Heart right ventricle (tissue), 16 donors: ENCODE results near the gene LRP2. TPM values are rescaled to one million over a fixed set of nuclear protein-coding genes. Genes with fewer than 3 reads are reported as not detected.

Experiments
- ATAC-seq, 8 donors: fragments of 200-7000 bp; cut with Tn5 transposase; one replicate each; pipeline ENCODE4 v1.9.1; 2020; ENCODE audit warnings: mild to moderate bottlenecking in 8 of 8, moderate library complexity in 8 of 8, moderate number of reproducible peaks in 1 of 8
- DNase-seq, 2 donors: peaks; one replicate each; pipeline ENCODE4 v3.0.0-alpha.2; 2020
- H3K27ac ChIP-seq, 10 donors: fragments of 200-600 bp; sonication (generic) in 2 of 10; one replicate each; pipeline versions ENCODE4 v1.5.0 to v1.8.0; 2020 to 2022; ENCODE audit warnings: mild to moderate bottlenecking in 3 of 10
- H3K27me3 ChIP-seq, 7 donors: fragments of 200-600 bp; one replicate each; pipeline ENCODE4 v1.8.0; 2021 to 2022; ENCODE audit warnings: mild to moderate bottlenecking in 2 of 7
- H3K36me3 ChIP-seq, 9 donors: fragments of 200-600 bp; sonication (generic) in 1 of 9; one replicate each; pipeline versions ENCODE4 v1.5.0 to v1.8.0; 2020 to 2022; ENCODE audit warnings: mild to moderate bottlenecking in 2 of 9
- H3K4me1 ChIP-seq, 9 donors: fragments of 200-600 bp; sonication (generic) in 1 of 9; one replicate each; pipeline versions ENCODE4 v1.5.0 to v1.8.0; 2020 to 2022; ENCODE audit warnings: mild to moderate bottlenecking in 4 of 9
- H3K4me3 ChIP-seq, 10 donors: fragments of 200-600 bp; sonication (generic) in 2 of 10; one replicate each; pipeline versions ENCODE4 v1.5.0 to v1.8.0; 2020 to 2022; ENCODE audit warnings: mild to moderate bottlenecking in 7 of 10, moderate library complexity in 2 of 10
- H3K9me3 ChIP-seq, 11 donors: fragments of 200-600 bp in 10 of 11; sonication (generic) in 2 of 11; one replicate each; pipeline versions ENCODE4 v1.5.0 to v1.8.0; 2013 to 2022; ENCODE audit warnings: mild to moderate bottlenecking in 2 of 11, control low read depth in 1 of 11, moderate library complexity in 1 of 11
- CTCF ChIP-seq, 9 donors: fragments of 200-600 bp; sonication (generic) in 2 of 9; IDR thresholded peaks; one replicate each; pipeline versions ENCODE4 v1.5.0 to v1.8.0; 2021 to 2022; ENCODE audit warnings: antibody characterized with exemption in 9 of 9, mild to moderate bottlenecking in 5 of 9, moderate library complexity in 1 of 9
- WGBS, 2 donors: extraction: QIAGEN DNeasy Blood & Tissue Kit; methylation state at CpG; one replicate each; pipeline ENCODE4 v1.1.7; 2013; ENCODE audit warnings: inconsistent platforms in 1 of 2; 5-methylcytosine and 5-hydroxymethylcytosine counted together
- intact Hi-C, 10 donors: fragments of 100-400 bp; cut with DNase I; formaldehyde crosslinking; loops; one replicate each; pipeline versions ENCODE4 v1.11.1 to v1.14.2; 2022
- polyA plus RNA-seq, 2 donors: library from polyadenylated mRNA; stranded (reverse); fragments of 200-250 nt; gene quantifications; one replicate each; pipeline ENCODE4 v1.2.3, GENCODE V29; 2013
- total RNA-seq, 10 donors: library from RNA; stranded (reverse); fragmentation: NEBNext Ultra II Directional in 3 of 10; extraction: Animal tissue kit (Norgen Biotek cat#: 25700) in 3 of 10; gene quantifications; one replicate each; pipeline versions ENCODE4 v1.2.1 to v1.2.4, GENCODE V29; 2021 to 2023
- donor health status: Arrhythmogenic right ventricular cardiomyopathy.
- donor health status: ischemic (EF 13 %, LVEDD 7.1; RV severe dilation, severe dysfunction).
- donor health status: healthy with polysubstance abuse.
- donor health status: DM: no; HTN: yes; CAD: no.
- donor health status: DM: no; HTN: no; CAD: no.
- donor health status: ischemic (EF 25% LVEDD 6.9; RV normal size, moderate dysfunction).
- donor health status: ischemic (EF 25% LVEDD 5.7; RV mildly dilated, moderate dysfunction).
- donor health status: healthy.
- donor health status: DM: yes; HTN: yes; CAD: no.
- donor health status: Ischemic cardiomyopathy.
- donor health status: ischemic (EF 35%, LVEDD 5.7; RV mildly dilated, moderate dysfunction).
- donor health status: nonischemic (EF 11% LVEDD 7.7; RV severe dilation, severe dysfunction).
- donor health status: DM: yes; HTN: yes; CAD: no.
- donor health status: PGD.
- donor health status: ischemic (EF 29% LVEDD 5.4; RV normal size, mild dysfunction).
- donor health status: nonischemic (EF 23%, LVEDD 6.1; RV moderate dilation, normal function).

The LRP2 gene
- total and polyA plus RNA-seq, 12 donors, result 0.06 to 1.3 (median 0.27) TPM; not detected in 8

- intact Hi-C loops, result no loop called here
- no peak for TF ChIP-seq CTCF (IDR thresholded peaks at IDR 0.05)
- no peaks in the 10 kb centered on the region for H3K4me1 ChIP-seq
Observed at GRCh38 chr2:169260846-169261642, 101.3 kb downstream of the LRP2 start.

DNA sequence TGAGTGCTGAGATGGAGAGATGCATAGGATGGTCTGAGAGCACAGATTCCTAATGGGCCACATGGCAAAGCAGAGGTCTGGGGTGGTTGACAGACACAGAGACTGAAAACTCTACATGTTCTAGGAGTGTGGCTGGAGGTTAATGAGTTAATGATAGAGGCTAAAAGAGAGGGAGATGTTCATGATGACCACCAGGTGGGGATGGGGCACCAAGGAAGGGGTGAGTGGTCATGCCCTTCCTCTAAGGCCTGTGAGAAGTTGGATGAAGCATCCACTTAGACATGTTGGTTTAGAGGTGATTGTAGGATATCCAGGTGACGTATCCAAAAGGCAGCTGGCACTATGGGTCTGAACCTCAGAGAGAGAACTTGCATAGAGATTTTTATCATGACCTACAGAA lies 102.1 kb downstream of the LRP2 start:
- peaks cover 0 to 15% (median 0%) of the 10 kb centered on the region in 7 donors for H3K27me3 ChIP-seq
- no peak for DNase-seq
- no peak overlapping the region for H3K4me3 ChIP-seq
- TF ChIP-seq CTCF (IDR thresholded peaks at IDR 0.05), result no peak
- WGBS, 2 donors, result 80 to 92% methylated on average over 1 of the region's 1 CpG
- H3K4me1 ChIP-seq, result no peaks in the 10 kb centered on the region
- intact Hi-C loops, result no loop called here
- no peaks in the 10 kb centered on the region for H3K9me3 ChIP-seq
- H3K36me3 ChIP-seq, result no peaks in the 10 kb centered on the region
- no peak overlapping the region for H3K27ac ChIP-seq
- no peak for ATAC-seq

More at GRCh38 chr2:169260846-169261642, 101.3 kb downstream of the LRP2 start:
- DNase-seq, result no peak
- Histone ChIP-seq H3K4me3 (no peak overlapping the region), H3K27me3 (peaks cover 0 to 15% (median 0%) of the 10 kb centered on the region in 7 donors), H3K36me3 (no peaks in the 10 kb centered on the region), H3K27ac (no peak overlapping the region), H3K9me3 (no peaks in the 10 kb centered on the region)
- no peak for ATAC-seq

- Histone ChIP-seq H3K4me1 (no peaks in the 10 kb centered on the region), H3K36me3 (no peaks in the 10 kb centered on the region), H3K4me3 (no peak overlapping the region), H3K9me3 (no peaks in the 10 kb centered on the region), H3K27me3 (peaks cover 0 to 15% (median 0%) of the 10 kb centered on the region in 7 donors), H3K27ac (no peak overlapping the region)
- 64 to 68% methylated on average over 5 of the region's 5 CpGs for WGBS, 2 donors
- intact Hi-C loops, result no loop called here
- ATAC-seq (no peak), DNase-seq (no peak)
- no peak for TF ChIP-seq CTCF (IDR thresholded peaks at IDR 0.05)
Observed at GRCh38 chr2:169259402-169259801, 102.9 kb downstream of the LRP2 start.

DNA sequence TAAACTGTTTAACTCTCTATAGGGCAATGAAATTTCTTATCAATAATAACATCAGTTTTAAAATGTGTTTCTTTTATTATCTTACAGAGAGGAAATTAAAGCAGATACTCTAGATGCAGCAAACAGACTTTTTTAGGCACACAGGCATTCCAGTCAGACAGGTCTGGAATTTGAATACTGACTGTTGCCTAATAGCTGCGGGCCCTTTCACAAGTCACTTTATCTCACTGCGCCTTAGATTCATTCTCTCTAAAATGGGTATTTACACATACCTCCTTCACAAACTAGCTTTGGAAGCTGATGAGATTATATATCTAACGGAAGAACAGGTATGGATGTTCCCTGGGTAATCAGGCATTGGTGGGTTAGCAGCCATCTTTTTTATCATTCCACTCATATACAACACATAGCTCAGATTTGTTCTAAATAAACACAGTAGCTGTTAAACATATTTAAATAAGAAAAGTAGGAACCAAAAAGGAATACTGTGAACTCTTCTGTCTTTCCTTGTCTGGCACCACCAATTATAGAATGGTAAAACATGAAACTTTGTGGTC lies 104.2 kb downstream of the LRP2 start:
- Histone ChIP-seq H3K36me3 (no peaks in the 10 kb centered on the region), H3K27me3 (peaks cover 0 to 15% (median 0%) of the 10 kb centered on the region in 7 donors), H3K4me1 (no peaks in the 10 kb centered on the region), H3K9me3 (no peaks in the 10 kb centered on the region), H3K27ac (no peak overlapping the region), H3K4me3 (no peak overlapping the region)
- no peak for ATAC-seq
- no peak for TF ChIP-seq CTCF (IDR thresholded peaks at IDR 0.05)
- intact Hi-C loops, result no loop called here
- WGBS, 2 donors, result 65 to 69% methylated on average over 3 of the region's 3 CpGs
- DNase-seq, result no peak
